ENCODE measurements around the gene LSM14A.
"Not testable (repeated sequence)": the region's sequence is repeated elsewhere in the genome, so short reads cannot be mapped to it uniquely, and the experiment has no call there.

The LSM14A gene

DNA sequence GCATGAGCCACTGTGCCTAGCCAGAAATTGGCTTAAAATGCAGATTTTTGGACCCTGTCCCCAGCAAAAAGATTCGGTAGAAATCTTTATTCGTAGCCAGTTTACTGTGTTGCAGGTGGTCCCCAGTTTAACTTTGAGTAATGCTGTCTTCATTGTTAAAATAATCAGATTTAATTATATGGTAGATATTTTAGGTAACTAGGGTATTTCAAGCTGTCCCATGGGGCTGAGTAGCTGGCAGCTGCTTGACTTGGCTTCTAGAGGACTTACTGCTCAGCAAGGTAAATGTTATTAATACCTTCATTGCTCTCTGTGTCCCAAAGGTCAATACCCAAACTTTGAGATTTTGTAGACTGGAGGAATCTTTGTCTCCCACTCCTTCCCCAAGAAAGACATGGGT lies 21.1 kb downstream of the LSM14A start:
- DNase-seq: no peak

DNA sequence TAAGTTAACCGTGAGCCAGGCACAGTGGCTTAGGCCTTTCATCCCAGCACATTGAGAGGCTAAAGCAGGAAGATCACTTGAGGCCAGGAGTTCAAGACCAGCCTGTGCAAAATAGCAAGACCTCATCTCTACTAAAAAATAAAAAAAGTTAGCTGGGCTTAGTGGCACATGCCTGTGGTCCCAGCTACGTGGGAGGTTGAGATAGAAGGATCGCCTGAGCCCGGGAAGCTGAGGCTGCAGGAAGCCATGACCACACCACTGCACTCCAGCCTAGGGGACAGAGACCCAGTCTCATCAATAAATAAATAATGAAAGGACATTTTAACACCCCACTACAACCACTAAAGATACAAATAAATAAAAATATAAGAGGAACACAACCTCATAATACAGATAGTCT lies 21.6 kb downstream of the LSM14A start:
- DNase-seq: no peak

- no peak for DNase-seq
Observed at GRCh38 chr19:34201133-34201532, 28.8 kb downstream of the LSM14A start.

- not testable (repeated sequence) for DNase-seq
Observed at GRCh38 chr19:34205324-34205723, 33.0 kb downstream of the LSM14A start.

DNA sequence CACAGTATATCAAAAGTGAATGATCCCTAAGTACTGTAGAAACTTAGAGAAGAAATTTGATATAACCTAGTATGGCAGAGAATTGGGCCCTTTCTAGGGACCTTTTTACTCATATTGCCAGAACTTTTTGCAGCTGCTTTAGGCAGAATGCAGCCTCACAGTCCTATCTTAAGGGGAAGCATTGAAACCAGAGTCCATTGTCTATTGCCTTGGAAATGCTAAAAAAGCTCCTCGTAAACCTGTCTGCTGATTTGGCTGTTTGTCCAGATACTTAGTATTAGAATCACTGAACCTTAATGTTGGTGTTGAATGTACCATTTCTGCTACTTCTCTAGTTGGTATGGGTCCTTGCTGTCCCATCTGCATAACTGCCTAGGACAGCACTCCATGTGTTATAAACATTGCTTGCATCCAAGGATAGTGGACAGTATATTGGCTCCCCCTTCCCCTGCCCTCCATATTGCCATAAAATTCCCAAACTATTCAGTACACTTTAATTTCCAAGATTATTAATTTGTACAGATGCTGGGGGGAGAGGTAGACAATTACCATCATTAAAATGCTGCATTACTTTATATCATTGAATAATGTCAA lies 36.1 kb downstream of the LSM14A start:
- DNase-seq: no peak

- no peak for DNase-seq
Observed at GRCh38 chr19:34209726-34210125, 37.4 kb downstream of the LSM14A start.

DNA sequence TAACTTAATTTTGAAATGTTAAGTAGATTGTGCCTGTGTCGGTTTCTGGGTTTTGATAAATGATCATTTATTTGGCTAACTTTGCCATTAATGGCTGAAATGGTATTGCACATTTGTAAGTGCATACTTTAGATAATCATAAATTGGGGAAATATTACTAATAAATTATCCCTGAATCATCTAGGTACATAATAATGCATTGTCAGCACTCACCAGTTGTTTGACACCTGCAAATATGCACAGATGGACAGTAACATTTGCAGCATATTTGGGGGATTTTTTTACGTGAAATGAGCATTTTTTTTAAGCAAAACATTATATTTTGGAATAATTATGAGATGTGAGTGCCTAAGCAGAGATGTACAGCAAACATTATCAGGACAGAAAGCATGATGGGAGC lies 41.0 kb downstream of the LSM14A start:
- no peak for DNase-seq

GRCh38 chr19:34214040-34214439 lies 41.7 kb downstream of the LSM14A start:
- no peak for DNase-seq

DNA sequence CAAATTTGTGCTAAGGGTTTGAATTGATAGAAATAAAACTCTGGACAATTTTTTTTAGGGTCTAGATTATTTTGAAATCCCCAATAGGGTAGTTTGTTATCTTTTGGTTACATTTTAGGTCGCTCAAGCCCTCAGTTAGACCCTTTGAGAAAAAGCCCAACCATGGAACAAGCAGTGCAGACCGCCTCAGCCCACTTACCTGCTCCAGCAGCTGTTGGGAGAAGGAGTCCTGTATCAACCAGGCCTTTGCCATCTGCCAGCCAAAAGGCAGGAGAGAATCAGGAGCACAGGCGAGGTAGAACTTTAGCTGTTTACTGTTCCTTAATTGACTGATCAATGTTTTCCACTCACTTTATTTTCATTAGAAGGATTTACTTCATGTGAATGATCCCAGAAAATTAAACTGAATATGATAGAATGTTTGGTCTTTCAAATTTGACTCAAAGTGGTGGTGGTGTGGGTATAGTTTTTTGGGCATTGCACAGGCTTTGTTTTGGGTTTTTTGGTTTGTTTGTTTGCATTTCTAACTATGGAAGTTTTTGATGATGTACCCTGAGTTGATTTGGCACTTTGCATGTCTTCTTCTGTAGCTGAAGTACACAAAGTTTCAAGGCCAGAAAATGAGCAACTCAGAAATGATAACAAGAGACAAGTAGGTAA lies 42.8 kb downstream of the LSM14A start:
- no peak for DNase-seq

DNA sequence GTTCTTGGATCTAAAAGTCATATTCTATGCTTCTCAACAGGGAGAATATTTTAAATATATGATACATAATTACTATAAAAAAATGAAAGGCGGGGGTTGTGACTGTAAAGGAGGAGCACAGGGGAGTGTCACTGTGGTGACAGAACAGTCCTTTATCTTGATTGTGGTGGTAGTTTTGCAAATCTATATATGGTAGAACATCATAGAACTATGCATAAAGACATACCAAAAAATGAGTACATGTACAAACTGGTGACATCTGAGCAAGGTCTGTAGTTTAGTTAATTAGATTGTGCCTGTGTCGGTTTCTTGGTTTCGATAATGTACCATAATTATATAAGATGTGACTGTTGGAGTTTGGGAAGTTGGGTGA lies 43.3 kb downstream of the LSM14A start:
- no peak for DNase-seq

DNA sequence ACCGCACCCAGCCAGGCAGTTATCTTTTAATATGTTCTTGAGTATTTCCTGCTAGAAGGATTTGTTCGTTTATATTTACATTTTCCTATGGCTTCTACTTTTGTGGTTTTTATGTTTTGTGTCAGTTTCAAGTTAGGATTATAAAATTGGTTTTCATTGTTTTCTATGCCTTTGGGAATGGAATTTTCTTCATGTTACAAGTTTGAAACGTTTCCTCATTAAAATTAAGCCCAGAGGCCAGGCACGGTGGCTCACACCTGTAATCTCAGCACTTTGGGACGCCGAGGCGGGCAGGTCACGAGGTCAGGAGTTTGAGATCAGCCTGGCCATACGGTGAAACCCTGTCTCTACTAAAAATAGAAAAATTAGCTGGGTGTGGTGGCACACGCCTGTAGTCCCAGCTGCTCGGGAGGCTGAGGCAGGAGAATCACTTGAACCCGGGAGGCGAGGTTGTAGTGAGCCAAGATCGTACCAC lies 44.5 kb downstream of the LSM14A start:
- DNase-seq: not testable (repeated sequence)

DNA sequence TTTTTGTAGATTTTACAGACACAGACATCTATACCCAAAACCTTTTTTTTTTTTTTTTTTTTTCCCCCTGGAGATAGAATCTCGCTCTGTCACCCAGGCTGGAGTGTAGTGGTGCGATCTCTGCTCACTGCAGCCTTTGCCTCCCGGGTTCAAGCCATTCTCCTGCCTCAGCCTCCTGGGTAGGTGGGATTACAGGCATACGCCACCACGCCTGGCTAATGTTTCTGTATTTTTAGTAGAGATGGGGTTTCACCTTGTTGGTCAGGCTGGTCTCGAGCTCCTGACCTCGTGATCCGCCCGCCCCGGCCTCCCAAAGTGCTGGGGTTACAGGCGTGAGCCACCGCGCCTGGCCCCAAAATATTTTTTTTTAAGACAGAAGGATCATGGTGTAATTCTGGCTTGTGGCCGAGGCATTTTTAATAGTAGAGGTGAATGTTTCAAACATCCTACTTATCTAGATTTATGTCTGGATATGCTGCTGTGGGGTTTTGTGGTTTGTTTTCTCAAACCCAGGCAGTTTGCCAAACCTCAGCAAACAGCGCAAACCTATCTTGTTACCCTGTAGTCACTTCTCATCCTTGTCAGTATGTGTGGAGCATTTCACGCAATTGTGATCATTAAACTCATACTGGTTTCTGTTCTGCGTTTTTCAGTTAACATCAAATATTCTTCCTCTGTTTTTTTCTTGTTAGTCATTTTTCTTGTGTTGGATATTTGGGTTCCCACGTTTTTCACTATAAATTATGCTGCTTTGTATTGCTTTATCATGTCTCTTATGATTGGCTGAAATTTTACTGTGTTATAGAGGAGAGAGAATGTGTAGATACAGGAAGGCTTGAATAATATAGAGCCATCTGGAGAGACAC lies 45.9 kb downstream of the LSM14A start:
- DNase-seq: peak; percentile 92

DNA sequence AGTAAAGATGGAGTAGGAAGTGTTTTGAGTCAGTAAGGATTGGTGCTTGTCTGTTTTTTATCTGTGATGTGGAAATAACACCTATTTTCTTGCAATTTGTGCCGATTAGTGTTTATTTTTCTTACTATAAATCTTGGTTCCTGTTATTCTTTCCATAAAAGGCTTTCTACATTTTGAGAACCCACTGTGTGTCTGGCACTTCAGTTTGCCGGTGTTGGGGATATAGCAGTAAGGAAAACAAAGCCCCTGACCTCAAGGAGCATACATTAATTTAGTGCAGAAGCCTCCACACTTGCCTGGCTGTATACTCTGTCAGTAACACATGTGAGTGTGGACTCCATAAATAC lies 46.5 kb downstream of the LSM14A start:
- DNase-seq: no peak

DNA sequence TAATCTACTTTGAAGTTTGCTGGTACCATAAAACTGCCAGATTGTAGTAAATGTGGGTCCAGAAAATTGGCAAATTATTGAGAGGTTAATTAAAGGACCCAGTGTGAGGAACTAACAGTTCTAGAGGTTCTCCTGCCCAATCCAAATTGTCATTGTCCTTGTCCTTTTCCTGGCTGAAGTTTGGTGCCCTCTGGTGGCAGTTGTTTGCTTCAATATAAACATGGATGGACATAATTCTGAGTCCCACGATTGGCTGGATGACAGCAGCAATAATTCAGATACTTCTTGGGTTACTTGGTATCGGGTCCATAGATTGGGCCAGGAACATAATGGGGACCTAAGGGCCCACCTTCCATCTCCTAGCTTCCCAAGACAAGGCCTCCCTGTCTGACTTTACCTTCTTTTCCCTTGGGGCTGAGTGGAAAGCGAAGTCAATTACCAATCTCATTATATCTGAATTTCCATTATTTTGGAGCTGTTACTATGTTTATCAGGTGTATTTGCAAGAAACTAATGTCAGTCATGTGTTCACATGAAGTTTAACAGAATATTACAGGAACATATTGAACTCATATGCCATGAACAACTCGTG lies 48.3 kb downstream of the LSM14A start:
- DNase-seq: peak; percentile 78

GRCh38 chr19:34222386-34222785 lies 50.1 kb downstream of the LSM14A start:
- no peak for DNase-seq

DNA sequence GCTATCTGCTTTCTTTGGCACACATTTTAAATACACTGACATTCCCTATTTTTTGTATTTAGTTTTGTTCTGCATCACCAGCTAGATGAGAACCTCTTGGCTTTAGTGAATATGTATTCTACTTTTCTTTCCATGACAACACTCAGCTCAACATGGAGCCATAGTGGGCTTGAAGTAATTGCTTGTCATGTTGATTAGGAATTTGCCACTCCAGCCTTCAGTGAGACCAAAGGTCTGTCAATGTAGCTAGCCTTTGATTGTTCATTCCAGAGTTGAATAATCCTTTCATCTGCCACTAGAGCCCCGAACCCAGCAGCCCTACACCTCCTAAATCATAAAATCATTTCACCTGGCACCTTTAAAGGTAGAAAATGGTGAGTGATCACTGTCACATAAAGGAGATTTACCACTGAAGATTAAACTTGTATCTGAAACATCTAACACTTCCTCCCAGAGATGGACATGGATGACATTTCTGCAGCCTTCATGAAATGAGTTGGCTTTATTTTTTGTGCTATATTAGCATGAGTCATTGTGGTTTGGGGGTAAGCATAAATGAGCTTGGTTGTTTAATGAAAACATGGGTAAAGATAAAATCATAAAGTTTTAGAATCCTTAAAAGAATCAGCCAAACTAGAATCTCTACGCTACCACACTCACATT lies 52.8 kb downstream of the LSM14A start:
- DNase-seq: no peak

GRCh38 chr19:34225659-34226015 lies 53.3 kb downstream of the LSM14A start:
- DNase-seq: no peak

GRCh38 chr19:34226036-34226435 lies 53.7 kb downstream of the LSM14A start:
- DNase-seq: no peak

DNA sequence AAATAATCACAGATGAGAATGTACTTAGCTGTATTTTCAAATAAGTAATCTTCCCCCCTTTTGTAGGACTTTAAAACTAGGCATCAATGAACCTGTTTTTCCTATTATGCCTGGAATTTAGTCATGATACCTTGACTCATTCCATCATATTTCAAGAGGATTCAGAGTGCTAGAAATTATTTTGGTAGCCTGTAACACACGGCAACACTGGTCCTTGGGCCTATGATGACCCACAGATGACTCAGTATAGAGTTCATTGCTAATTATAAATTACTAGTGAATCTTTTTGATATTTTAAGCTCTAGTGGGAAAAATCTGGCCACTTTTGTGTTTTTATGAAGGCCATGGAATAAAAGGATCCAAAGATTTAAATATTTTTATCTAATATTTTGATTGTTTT lies 56.0 kb downstream of the LSM14A start:
- no peak for DNase-seq

- DNase-seq: no peak
Observed at GRCh38 chr19:34228762-34229161, 56.5 kb downstream of the LSM14A start.

DNA sequence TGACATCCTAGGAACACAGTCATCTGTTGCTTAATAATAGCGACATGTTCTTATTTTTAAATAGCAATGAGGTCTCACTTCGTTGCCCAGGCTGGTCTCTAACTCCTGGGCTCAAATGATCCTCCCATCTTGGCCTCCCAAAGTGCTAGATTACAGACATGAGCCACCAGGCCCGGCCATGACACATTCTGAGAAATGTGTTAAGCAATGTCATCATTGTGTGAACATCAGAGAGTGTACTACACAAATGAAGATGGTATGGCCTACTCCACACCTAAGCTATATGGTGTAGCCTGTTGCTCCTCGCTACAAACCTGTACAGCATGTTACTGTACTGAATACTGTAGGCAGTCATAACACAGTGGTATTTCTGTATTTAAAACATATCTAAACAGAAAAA lies 57.4 kb downstream of the LSM14A start:
- DNase-seq: no peak

DNA sequence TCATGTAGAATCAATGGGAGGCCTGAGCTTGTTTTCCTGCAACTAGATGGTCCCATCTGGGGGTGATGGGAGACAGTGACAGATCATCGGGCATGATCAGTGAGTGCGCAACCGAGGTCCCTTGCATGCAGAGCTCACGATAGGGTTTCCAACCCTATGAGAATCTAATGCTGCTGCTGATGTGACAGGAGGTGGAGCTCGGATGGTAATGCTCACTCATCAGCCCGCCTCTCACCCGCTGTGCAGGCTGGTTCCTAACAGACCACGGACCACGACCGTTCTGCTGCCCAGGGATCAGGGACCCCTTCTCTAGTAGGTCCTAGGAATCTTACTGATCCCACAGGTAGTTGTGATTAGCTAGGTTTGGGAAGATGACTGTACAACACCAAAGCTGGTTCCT lies 58.5 kb downstream of the LSM14A start:
- DNase-seq: no peak

- no peak for DNase-seq
Observed at GRCh38 chr19:34231439-34231838, 59.1 kb downstream of the LSM14A start.
